ENCODE data around the gene TRAPPC10.

Gene TRAPPC10

GRCh38 chr21:43982489-43983078 lies 29.5 kb upstream of the TRAPPC10 start:
- DNase-seq: no peak

GRCh38 chr21:43983390-43983789 lies 28.7 kb upstream of the TRAPPC10 start:
- DNase-seq: no peak

GRCh38 chr21:43983860-43984420 lies 28.2 kb upstream of the TRAPPC10 start:
- DNase-seq: no peak

GRCh38 chr21:43984905-43985689 lies 27.0 kb upstream of the TRAPPC10 start:
- no peak for DNase-seq

- peak; percentile 11 for DNase-seq
Measured at GRCh38 chr21:43985690-43986251, 26.3 kb upstream of the TRAPPC10 start.

GRCh38 chr21:43986544-43987451 lies 25.3 kb upstream of the TRAPPC10 start:
- DNase-seq: no peak

- DNase-seq: no peak
Measured at GRCh38 chr21:43987509-43987908, 24.6 kb upstream of the TRAPPC10 start.

- DNase-seq: no peak
Measured at GRCh38 chr21:43988016-43988415, 24.1 kb upstream of the TRAPPC10 start.

GRCh38 chr21:43988506-43989230 lies 23.4 kb upstream of the TRAPPC10 start:
- DNase-seq: no peak

- no peak for DNase-seq
Measured at GRCh38 chr21:43989401-43989800, 22.7 kb upstream of the TRAPPC10 start.

- no peak for DNase-seq
Measured at GRCh38 chr21:43991447-43991991, 20.6 kb upstream of the TRAPPC10 start.

- DNase-seq: no peak
Measured at GRCh38 chr21:43992121-43992520, 20.0 kb upstream of the TRAPPC10 start.

GRCh38 chr21:43993420-43993934 lies 18.6 kb upstream of the TRAPPC10 start:
- no peak for DNase-seq

- DNase-seq: no peak
Measured at GRCh38 chr21:43994085-43994484, 18.0 kb upstream of the TRAPPC10 start.

GRCh38 chr21:43994646-43995045 lies 17.5 kb upstream of the TRAPPC10 start:
- no peak for DNase-seq

- DNase-seq: no peak
Measured at GRCh38 chr21:43995521-43996105, 16.5 kb upstream of the TRAPPC10 start.

GRCh38 chr21:43997766-43998742 lies 14.1 kb upstream of the TRAPPC10 start:
- DNase-seq: peak; percentile 19

- no peak for DNase-seq
Measured at GRCh38 chr21:44000360-44000759, 11.7 kb upstream of the TRAPPC10 start.

- DNase-seq: no peak
Measured at GRCh38 chr21:44002511-44002910, 9.6 kb upstream of the TRAPPC10 start.
